Limb (tissue), 2 donors: Measurements from ENCODE around the gene PID1.

ENCODE experiments used
- DNase-seq, 2 donors: peaks; one replicate each; pipeline ENCODE4 v3.0.0-alpha.2; 2016; ENCODE audit errors: extremely low spot score in 2 of 2

The PID1 gene

GRCh38 chr2:229170171-229170570, 100.9 kb downstream of the PID1 start:
- DNase-seq: no peak

DNA sequence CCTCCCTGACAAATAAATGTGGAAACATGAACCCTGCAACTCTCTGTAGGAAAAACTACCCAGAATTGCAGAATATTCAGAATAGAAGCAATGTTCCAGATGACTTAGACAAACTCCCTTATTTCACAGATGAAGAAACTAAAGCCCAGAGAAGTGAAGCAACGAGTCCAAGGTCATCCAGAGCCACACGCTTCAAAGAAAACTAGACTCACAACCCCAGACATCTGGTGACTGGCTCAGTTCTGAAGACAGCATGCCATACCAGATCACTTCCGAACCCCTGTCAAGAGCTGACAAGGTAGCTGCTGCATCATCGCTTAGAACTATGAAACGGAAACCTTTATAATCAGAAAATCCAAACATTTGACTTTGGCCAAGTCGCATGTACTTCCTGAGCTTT, 101.3 kb downstream of the PID1 start:
- DNase-seq: no peak

DNA sequence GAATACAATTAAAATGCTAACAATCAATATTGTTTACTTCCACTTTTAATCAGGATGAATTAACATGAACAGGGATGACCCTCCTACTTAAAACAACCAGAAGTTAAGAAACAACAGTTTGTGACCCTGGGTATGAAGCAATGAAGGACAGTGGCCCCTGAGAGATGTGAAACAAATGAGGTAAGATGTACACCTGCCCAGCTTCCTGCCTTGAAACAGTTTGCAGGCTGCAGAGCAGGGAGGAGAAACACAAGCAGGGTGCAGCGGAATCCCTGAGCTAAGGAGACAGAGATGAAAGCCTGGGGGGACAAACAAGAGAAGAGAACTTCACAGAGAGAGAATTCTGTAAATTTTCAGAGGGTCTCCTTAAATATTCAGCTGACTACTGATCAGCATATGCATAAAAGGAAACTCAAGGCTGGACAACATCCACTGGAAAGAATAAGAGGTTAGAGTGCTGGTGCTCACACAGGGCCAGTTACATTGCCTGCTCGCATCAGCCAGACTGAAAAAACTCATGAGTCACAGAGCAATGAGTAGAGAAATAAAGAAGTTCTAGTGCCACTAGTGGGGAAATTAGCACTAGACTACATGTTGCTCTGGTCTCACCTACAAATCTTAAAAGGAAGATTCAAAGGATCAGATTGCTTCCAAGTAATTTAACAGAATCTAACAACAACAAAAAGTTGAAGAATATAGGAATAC, 106.4 kb downstream of the PID1 start:
- DNase-seq: no peak

GRCh38 chr2:229163893-229164292, 107.2 kb downstream of the PID1 start:
- no peak for DNase-seq

DNA sequence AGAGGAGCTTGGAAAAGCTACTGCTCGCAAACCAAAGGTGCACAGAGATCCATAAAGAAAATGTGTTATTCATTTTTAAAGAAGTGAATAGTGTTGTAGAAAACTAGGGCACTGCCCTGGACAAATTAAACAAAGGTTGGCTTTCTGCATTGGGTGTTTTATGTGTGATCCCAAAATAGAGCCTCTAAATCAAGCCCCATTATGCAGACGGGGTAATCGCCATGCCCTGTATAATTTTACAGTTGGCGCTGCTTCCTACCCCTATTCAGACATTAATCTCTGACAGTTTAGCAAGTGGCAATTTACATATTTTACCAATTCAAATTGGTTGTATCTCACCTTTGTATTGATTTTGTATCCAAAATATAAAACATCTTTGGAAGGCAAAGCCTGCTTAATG, 109.1 kb downstream of the PID1 start:
- no peak for DNase-seq

DNA sequence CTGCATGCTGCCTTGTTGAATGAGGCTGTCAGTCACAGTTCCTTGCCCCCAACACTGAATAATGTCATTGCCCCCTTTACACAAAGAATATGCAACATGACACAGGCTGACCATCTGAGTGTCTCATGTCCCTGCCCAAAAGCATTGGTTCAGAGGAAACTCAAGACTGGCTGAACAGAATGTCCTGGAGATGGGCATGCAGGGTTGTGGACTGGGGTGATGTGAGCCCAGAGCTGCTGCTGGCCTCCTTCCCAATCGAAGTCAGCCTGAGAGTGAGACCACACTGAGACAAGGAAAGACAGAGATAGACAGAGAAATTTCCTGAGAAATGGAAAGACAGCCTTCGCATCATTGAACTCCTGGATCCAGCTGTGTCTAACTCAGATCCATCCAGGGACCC, 110.1 kb downstream of the PID1 start:
- DNase-seq: no peak

DNA sequence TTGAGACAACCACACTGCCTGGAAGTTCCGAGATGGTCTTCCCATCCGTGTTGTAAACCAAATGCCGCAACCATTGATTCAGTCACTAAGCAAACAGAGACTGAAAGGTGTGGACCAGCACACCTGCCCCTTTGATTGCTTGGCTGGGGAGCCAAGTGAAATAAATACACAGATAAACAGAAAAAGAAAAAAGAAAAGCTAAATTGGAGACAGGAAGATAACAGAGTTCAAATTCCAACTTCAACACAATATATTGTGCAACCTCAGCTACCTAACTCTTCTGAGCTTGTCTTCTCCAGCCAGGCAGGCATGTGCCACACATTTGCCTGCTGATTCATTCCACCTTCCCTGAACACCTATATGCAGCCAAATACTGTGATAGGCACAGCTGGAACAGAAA, 110.9 kb downstream of the PID1 start:
- DNase-seq: no peak

DNA sequence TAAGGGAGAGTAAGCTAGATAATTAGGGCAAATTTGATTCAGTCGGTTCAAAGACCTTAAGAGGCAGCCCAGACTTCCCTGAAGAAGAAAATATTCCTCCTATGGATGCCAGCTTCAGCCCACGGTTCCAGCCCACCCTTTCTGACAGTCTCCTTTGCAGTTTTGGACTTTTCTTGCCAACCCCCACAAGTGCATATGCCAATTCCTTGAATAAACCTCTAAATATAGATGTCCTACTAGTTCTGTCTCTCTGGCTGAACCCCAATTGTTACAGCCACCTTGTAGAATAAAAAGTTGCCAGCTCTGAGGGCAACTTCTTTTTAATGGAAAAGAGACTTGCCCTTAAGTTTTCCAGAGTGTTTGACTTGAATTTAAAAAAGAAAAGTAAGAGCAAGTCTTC, 111.7 kb downstream of the PID1 start:
- DNase-seq: no peak

GRCh38 chr2:229154381-229154780, 116.7 kb downstream of the PID1 start:
- DNase-seq: no peak

DNA sequence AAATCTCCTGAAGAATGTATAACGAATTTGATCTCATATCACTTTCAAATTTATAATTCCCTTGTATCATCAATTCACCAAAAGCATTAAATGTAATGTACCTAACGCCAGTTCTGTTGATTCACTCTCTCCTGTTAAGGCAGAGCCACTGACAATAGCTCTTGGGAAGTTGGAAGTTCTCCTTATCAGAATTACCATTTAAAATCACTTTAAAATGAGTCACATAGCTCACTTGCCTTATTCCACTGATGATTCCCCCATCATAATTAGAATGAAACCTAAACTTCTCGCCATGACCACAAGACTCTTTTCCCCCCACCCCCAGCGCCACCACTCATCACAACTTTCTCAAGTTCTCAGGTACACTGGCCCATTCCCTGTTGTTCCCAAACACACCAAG, 117.1 kb downstream of the PID1 start:
- no peak for DNase-seq

DNA sequence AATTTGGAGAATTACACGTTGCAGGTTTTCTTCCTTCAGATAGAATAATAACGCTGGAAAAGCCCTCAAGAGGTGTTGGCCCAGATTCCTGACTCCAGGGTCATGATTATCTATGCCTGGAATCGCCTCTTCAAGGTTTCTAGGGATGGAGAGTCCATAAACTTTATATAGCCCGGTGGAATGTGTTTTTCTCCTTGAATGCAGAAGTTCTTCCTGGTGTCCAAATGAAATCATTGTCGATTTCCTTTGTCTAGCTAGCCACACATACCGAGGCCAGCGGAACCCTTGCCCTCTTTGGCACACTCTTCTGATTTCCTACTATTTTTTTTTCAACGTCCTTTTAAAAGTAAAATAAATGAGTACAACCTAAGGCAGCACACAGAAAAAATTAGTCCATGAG, 117.8 kb downstream of the PID1 start:
- DNase-seq: no peak

GRCh38 chr2:229152674-229153073, 118.4 kb downstream of the PID1 start:
- no peak for DNase-seq

- no peak for DNase-seq
These were observed 120.8 kb downstream of the PID1 start for GRCh38 chr2:229150317-229150716.

- peak in 1 of 2 donors; percentile 9 for DNase-seq
These were observed 129.6 kb downstream of the PID1 start for GRCh38 chr2:229141424-229142025.

DNA sequence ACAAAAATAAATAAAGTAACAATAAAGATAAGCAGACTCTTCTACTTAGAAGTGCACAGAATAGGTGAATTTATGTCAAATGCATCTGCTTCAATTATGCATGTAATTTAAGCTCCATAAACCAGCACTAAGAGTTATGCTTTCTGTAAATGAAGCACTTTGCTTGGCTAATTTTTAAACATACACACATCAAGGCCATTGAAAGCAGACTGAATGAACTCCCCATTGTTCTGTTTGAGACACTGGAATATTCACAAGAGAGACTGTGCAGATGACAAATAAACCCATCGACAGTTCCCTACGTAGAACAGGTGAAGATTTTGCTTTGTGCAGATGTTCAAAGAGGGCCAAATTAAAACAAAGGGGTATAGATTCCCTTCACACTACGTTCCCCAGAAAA, 133.4 kb downstream of the PID1 start:
- no peak for DNase-seq

GRCh38 chr2:229137066-229137465, 134.0 kb downstream of the PID1 start:
- no peak for DNase-seq

GRCh38 chr2:229133155-229133772, 137.8 kb downstream of the PID1 start:
- peak in 1 of 2 donors; percentile 65 for DNase-seq

- no peak for DNase-seq
These were observed 138.9 kb downstream of the PID1 start for GRCh38 chr2:229132236-229132635.

DNA sequence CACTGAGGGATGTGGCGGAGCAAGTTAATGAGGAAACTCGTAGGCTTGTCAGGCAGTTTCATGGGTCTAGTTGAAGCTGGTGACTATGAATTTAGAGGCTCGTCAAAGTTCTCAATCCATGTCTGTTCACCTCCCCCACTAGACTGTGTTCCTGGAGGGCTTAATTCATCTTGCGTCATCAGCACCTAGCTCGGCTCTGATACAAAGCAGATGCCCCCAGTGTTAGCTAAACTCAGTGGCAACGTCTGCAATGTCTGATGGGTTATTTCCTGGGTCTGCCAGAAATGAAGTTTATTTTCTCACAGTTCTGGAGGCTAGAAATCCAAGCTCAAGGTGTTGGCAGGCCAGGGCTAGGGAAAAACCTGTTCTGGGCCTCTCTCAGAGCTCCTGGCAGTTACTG, 140.6 kb downstream of the PID1 start:
- no peak for DNase-seq

DNA sequence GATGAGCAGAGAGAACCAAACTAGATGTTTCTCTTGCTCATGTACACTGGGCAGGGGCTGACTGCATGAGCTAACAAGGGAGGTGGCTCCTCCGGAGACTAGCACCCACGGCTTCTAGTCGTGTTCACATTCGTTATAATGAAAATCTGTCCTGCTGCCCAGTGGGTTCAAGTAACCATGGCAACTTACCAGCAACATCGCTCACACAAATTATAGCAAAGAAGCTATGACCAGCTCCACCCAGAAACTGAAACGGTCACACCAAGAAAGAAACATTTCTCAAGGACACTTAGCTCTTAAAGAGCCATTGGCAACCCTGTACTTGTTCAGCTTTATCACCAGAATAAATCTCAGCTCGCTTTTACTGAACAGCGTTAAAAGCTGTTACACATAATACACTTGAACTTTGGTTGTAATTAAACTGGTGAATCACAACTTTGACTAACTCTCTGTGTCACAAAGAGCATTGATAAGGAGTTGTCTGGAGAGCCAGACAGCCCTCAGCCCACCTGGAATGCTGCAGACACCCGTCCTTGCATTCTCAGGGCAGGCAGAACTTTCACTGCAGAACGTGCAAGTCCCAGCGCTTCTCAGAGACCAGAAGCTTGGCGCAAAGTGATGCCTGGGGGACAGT, 141.2 kb downstream of the PID1 start:
- DNase-seq: peak in 1 of 2 donors; percentile 22

DNA sequence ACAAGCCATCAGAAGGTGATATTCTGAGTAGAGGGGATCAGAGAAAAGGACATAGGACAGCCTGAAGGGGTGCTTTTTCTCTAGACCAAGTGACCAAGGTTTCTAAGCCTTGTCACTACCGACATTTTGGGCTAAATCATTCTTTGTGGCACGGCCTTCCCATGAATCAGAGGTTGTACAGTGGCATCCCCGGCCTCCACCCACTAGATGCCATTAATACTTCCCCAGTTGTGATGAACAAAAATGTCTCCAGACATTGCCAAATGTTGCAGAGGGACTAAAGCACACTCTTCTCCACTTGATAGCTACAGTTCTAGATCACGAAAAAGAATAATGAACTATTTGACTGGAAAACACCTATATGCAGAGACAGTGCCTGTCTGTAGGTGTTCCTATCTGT, 143.6 kb downstream of the PID1 start:
- no peak for DNase-seq

GRCh38 chr2:229126066-229126465, 145.0 kb downstream of the PID1 start:
- peak in 1 of 2 donors; percentile 46 for DNase-seq

DNA sequence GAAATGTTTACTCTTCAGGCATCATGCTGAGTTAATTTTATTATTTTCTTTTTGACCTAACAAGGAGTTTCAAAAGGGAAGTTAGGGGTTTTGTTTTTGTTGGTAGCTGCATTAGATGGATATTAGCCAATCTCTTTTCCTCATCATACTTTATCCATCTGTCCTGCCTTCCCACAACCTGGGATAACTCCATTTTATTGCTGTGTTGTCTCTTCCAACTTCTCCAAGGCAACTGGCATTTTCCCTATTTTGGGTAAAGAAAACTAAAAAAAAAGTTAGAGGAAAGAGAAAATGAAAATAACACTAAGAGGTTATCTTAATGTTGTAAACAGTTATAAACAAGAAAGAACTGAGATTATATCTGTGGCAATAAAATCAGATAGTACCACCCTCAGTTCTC, 147.0 kb downstream of the PID1 start:
- no peak for DNase-seq
